HG02588 (cell line): ENCODE measurements around the gene USP17L27.
"Not testable (repeated sequence)": the region's sequence is repeated elsewhere in the genome, so short reads cannot be mapped to it uniquely, and the experiment has no call there.

Experiments used
- ATAC-seq: cut with Tn5 transposase; IDR thresholded peaks from one replicate; pipeline ENCODE4 v1.9.1; 2021; ENCODE audit warnings: mild to moderate bottlenecking, moderate library complexity; ENCODE audit not compliant: unreplicated experiment

The USP17L27 gene

GRCh38 chr4:9343848-9344247 lies at the start of gene USP17L27:
USP17L27 (plus strand) TSS chr4:9344148; CDS start chr4:9344148, 0 bp downstream.
- not testable (repeated sequence) for ATAC-seq

- not testable (repeated sequence) for ATAC-seq
Observed at GRCh38 chr4:9324191-9324590, 19.8 kb upstream of the USP17L27 start.

GRCh38 chr4:9324865-9325264 lies 19.1 kb upstream of the USP17L27 start, which contains the start of gene USP17L24:
USP17L24 (plus strand) TSS chr4:9325165; CDS start chr4:9325165, 0 bp downstream.
- not testable (repeated sequence) for ATAC-seq

GRCh38 chr4:9329611-9330010 lies 14.3 kb upstream of the USP17L27 start, which contains the start of gene USP17L25:
USP17L25 (plus strand) TSS chr4:9329911; CDS start chr4:9329911, 0 bp downstream.
- ATAC-seq: not testable (repeated sequence)

GRCh38 chr4:9334358-9334757 lies 9.6 kb upstream of the USP17L27 start, which contains the start of gene USP17L26:
USP17L26 (plus strand) TSS chr4:9334658; CDS start chr4:9334658, 0 bp downstream.
- not testable (repeated sequence) for ATAC-seq

GRCh38 chr4:9339103-9339502 lies 4.8 kb upstream of the USP17L27 start, which contains the start of gene USP17L5:
USP17L5 (plus strand) TSS chr4:9339403; CDS start chr4:9339403, 0 bp downstream.
- not testable (repeated sequence) for ATAC-seq

- not testable (repeated sequence) for ATAC-seq
Observed at GRCh38 chr4:9348593-9348992, 4.6 kb downstream of the USP17L27 start, which contains the start of gene USP17L28. USP17L28 (plus strand) TSS chr4:9348893; CDS start chr4:9348893, 0 bp downstream.

GRCh38 chr4:9350866-9351265 lies 6.9 kb downstream of the USP17L27 start:
- ATAC-seq: not testable (repeated sequence)

GRCh38 chr4:9353338-9353737 lies 9.4 kb downstream of the USP17L27 start, which contains the start of gene USP17L29:
USP17L29 (plus strand) TSS chr4:9353638; CDS start chr4:9353638, 0 bp downstream.
- ATAC-seq: not testable (repeated sequence)

- ATAC-seq: not testable (repeated sequence)
Observed at GRCh38 chr4:9362829-9363228, 18.9 kb downstream of the USP17L27 start, which contains the start of gene USP17L30. USP17L30 (plus strand) TSS chr4:9363129; CDS start chr4:9363129, 0 bp downstream.

GRCh38 chr4:9379881-9380280 lies 35.9 kb downstream of the USP17L27 start:
- not testable (repeated sequence) for ATAC-seq

GRCh38 chr4:9381012-9381534 lies 37.1 kb downstream of the USP17L27 start:
- ATAC-seq: not testable (repeated sequence)

GRCh38 chr4:9384126-9384525 lies 40.2 kb downstream of the USP17L27 start:
- no peak for ATAC-seq

- not testable (repeated sequence) for ATAC-seq
Observed at GRCh38 chr4:9389001-9389400, 45.1 kb downstream of the USP17L27 start.
